GM10248 (cell line): ENCODE data around the gene ATP1A4.

ENCODE experiments used
- CTCF ChIA-PET: fragments of 300-600 bp; sonication (Branson Sonifier 250); formaldehyde crosslinking; extraction: SDS; loops from one replicate; lab custom pipeline; 2021; ENCODE audit warnings: antibody characterized with exemption; lab: Yijun Ruan, JAX
- POLR2A ChIA-PET: fragments of 350-650 bp; sonication (Branson Sonifier 250); formaldehyde crosslinking; extraction: SDS; loops from one replicate; lab custom pipeline; 2020; ENCODE audit warnings: antibody characterized with exemption; lab: Yijun Ruan, JAX
- DNase-seq: peaks from one replicate; pipeline ENCODE4 v3.0.0; 2012; ENCODE audit errors: extremely low spot score
- CTCF ChIP-seq: IDR thresholded peaks from 2 replicates; pipeline ENCODE4 v1.5.1; 2012; ENCODE audit warnings: mild to moderate bottlenecking, low read depth; ENCODE audit errors: extremely low read depth, missing control alignments, control extremely low read depth

The ATP1A4 gene

DNA sequence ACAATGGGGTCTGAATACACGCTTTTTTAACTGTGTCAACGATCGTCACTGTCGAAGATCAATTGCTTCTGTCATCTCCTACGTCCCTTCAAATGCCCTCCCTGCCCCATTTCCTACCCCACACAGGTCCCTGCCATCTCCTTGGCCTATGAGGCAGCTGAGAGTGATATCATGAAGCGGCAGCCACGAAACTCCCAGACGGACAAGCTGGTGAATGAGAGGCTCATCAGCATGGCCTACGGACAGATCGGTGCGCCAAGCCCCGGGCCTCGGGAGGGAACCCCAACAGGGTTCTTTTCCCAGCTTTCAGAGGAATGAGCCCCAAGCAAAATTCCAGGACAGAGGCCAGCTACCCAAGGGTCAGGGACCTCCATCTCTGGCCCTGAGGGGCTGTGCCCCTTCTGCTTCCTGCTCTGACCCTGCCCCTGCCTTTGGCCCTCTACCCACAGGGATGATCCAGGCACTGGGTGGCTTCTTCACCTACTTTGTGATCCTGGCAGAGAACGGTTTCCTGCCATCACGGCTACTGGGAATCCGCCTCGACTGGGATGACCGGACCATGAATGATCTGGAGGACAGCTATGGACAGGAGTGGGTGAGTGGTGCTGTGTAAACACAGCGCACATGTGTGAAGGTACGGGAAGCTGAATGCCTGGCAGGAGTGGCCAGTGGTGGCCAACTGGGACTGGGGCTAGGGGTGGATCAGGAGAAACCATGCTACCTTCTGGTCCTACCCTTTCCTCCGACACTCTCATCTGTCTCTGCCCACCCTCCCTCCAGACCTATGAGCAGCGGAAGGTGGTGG lies 15.1 kb upstream of the ATP1A4 start:
- ChIA-PET CTCF (no interaction called here), POLR2A (no interaction called here)
- DNase-seq, result no peak
- no peak for TF ChIP-seq CTCF

DNA sequence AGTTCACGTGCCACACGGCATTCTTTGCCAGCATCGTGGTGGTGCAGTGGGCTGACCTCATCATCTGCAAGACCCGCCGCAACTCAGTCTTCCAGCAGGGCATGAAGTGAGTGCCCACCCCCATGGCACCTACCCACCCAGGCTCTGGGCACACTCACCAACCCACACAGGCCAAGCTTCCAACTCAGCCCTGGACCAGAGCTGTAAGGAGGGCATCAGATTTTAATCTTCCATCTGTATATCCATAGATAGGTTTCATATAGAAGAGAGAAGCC lies 14.5 kb upstream of the ATP1A4 start:
- no peak for TF ChIP-seq CTCF
- DNase-seq, result no peak
- ChIA-PET POLR2A (no interaction called here), CTCF (no interaction called here)

- no peak for DNase-seq
- CTCF ChIA-PET, result interaction anchor here (1.2 to 2.1 kb wide), 2 partner anchors 12 to 56 kb away, joined by 3 to 5 read pairs; no protein-coding TSS in a partner anchor
- TF ChIP-seq CTCF, result no peak
- POLR2A ChIA-PET, result no interaction called here
Measured at GRCh38 chr1:160137216-160137862, 14.1 kb upstream of the ATP1A4 start.

DNA sequence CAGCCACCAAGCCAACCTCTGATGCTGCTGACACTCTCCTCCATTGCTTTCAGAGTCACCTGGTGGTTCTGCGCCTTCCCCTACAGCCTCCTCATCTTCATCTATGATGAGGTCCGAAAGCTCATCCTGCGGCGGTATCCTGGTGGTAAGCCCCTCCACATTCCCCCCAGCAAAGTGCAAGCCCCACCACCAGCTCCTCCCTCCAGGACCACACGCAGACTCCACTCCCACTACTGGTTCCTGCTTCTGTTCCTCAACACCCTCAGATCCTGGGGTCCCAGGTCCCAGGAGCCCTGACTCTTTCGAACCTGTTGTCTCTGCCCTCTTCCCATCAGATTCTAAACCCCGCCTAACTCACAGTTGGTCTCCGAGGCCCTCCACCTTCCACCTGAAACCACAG lies 11.6 kb upstream of the ATP1A4 start:
- DNase-seq, result no peak
- ChIA-PET POLR2A (no interaction called here), CTCF (interaction anchor here (1.6 kb wide), 1 partner anchor 55 kb away, joined by 5 read pairs; no protein-coding TSS in a partner anchor)
- no peak for TF ChIP-seq CTCF

DNA sequence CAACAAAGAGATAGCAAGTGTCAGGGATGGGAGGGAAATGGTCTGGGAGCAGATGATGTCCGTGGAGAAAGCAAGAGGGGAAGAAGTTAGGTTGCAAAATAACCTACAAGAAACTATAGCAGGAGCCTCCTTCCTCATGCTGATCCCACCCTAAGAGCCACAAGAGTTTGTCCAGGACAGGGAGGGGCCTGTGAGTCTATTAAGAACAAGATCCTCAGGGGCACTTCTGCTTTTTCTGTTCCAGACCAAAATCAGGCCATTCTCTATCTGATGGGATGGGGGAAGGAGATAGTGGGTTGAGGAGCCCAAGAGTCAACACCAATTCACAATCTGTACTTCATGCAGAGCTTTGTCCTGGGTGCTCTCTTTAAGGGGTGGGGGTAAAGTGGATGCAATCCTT lies 7.7 kb upstream of the ATP1A4 start:
- ChIA-PET CTCF (interaction anchor here (0.9 kb wide), 1 partner anchor 14 kb away, joined by 3 read pairs; no protein-coding TSS in a partner anchor), POLR2A (no interaction called here)
- TF ChIP-seq CTCF, result no peak
- no peak for DNase-seq

GRCh38 chr1:160144921-160145320 lies 6.5 kb upstream of the ATP1A4 start:
- DNase-seq, result no peak
- ChIA-PET CTCF (no interaction called here), POLR2A (no interaction called here)
- TF ChIP-seq CTCF, result no peak
